ENCODE results near the gene KCNMB3.
"Not testable (repeated sequence)": the region's sequence is repeated elsewhere in the genome, so short reads cannot be mapped to it uniquely, and the experiment has no call there.

DNA sequence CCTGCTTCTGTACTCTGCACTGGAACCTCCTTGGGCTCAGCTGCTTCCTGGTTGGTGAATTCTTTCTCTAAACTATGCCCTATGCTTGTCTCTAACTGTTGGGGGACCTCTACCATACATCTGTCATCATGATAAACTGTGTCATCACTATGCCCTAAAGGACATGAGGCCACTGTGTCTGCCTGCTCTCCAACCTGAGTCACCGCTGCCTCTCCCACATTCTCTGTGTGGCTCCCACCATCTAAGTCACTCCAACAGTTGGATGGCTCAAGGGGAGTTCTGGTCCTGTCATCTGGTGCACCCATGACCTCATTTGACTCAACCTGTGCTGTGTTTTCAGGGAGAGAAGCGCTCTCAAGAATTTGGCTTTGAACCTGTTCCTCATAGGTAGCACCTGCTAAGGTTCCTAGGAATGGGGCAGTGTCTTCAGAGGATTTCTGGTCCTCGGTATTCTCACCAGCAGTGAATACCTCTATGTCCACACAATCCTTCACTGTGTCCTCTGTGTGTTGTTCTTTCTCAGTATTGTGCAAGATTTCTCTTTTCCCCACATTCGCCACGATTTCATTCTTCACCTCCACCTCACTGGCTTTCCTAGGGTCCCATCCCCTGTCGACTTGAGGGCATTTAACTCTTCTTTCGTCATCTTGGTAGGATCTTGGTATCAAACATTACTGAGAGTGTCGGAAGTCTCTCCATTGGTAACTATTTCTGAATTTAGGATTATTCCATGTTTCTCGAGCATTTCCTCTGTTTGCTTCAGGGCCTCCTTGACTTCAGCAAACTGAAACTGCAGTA, 9.2 kb upstream of the KCNMB3 start:
- TF ChIP-seq CTCF (conservative IDR thresholded peaks at IDR 0.05; ENCODE audit: low read length); EZH2phosphoT487 (IDR thresholded peaks at IDR 0.05; ENCODE audit: borderline replicate concordance, low read depth, low read length): not testable (repeated sequence)
